ENCODE results near the gene KIF22. TPM values are rescaled to one million over a fixed set of nuclear protein-coding genes. Genes with fewer than 3 reads are reported as not detected.
"Not testable (repeated sequence)": the region's sequence is repeated elsewhere in the genome, so short reads cannot be mapped to it uniquely, and the experiment has no call there.

Gene KIF22
- total RNA-seq, 4 donors from 2014 or later: 31.9 to 157 (median 72.8) TPM

GRCh38 chr16:29831490-29831889, 40.9 kb downstream of the KIF22 start:
- H3K36me3 ChIP-seq: peaks cover 0 to 63% (median 0%) of the 10 kb centered on the region in 3 donors
- H3K27me3 ChIP-seq: no peaks in the 10 kb centered on the region
- no peak overlapping the region for H3K4me3 ChIP-seq
- no peak overlapping the region for H3K27ac ChIP-seq
- H3K4me1 ChIP-seq: peaks cover 0 to 32% (median 8%) of the 10 kb centered on the region in 4 donors
- DNase-seq: no peak
- TF ChIP-seq CTCF (IDR thresholded peaks at IDR 0.05) (no peak), POLR2A (IDR thresholded peaks at IDR 0.05) (no peak)
- no peaks in the 10 kb centered on the region for H3K9me3 ChIP-seq

GRCh38 chr16:29833219-29833618, 42.7 kb downstream of the KIF22 start:
- H3K4me3 ChIP-seq, H3K9me3 ChIP-seq, H3K27me3 ChIP-seq, DNase-seq, H3K27ac ChIP-seq: not testable (repeated sequence)
- Histone ChIP-seq H3K36me3 (peaks cover 0 to 80% (median 0%) of the 10 kb centered on the region in 3 donors), H3K4me1 (peaks cover 0 to 15% (median 2%) of the 10 kb centered on the region in 4 donors)

GRCh38 chr16:29834079-29834478, 43.5 kb downstream of the KIF22 start:
- no peaks in the 10 kb centered on the region for H3K9me3 ChIP-seq
- peaks cover 0 to 88% (median 0%) of the 10 kb centered on the region in 3 donors for H3K36me3 ChIP-seq
- no peak for DNase-seq
- no peak for TF ChIP-seq POLR2A (IDR thresholded peaks at IDR 0.05)
- no peak for TF ChIP-seq CTCF (IDR thresholded peaks at IDR 0.05)
- peaks cover 0 to 12% (median 0%) of the 10 kb centered on the region in 4 donors for H3K4me1 ChIP-seq
- no peak overlapping the region for H3K4me3 ChIP-seq
- H3K27me3 ChIP-seq: no peaks in the 10 kb centered on the region
- no peak overlapping the region for H3K27ac ChIP-seq

- Histone ChIP-seq H3K27me3 (no peaks in the 10 kb centered on the region), H3K27ac (no peak overlapping the region), H3K4me3 (no peak overlapping the region), H3K9me3 (no peaks in the 10 kb centered on the region), H3K4me1 (no peaks in the 10 kb centered on the region), H3K36me3 (peaks cover 0 to 97% (median 0%) of the 10 kb centered on the region in 3 donors)
- no peak for DNase-seq
- no peak for TF ChIP-seq CTCF (IDR thresholded peaks at IDR 0.05)
- TF ChIP-seq POLR2A (IDR thresholded peaks at IDR 0.05): no peak
Observed at GRCh38 chr16:29835926-29836325, 45.4 kb downstream of the KIF22 start.

GRCh38 chr16:29836623-29837022, 46.1 kb downstream of the KIF22 start:
- DNase-seq: no peak
- TF ChIP-seq CTCF (IDR thresholded peaks at IDR 0.05): no peak
- no peak for TF ChIP-seq POLR2A (IDR thresholded peaks at IDR 0.05)
- no peaks in the 10 kb centered on the region for H3K9me3 ChIP-seq
- H3K27ac ChIP-seq: no peak overlapping the region
- H3K4me1 ChIP-seq: no peaks in the 10 kb centered on the region
- H3K4me3 ChIP-seq: no peak overlapping the region
- no peaks in the 10 kb centered on the region for H3K27me3 ChIP-seq
- peaks cover 0 to 97% (median 0%) of the 10 kb centered on the region in 3 donors for H3K36me3 ChIP-seq

- Histone ChIP-seq H3K4me3 (no peak overlapping the region), H3K27me3 (no peaks in the 10 kb centered on the region), H3K36me3 (peaks cover 0 to 97% (median 0%) of the 10 kb centered on the region in 3 donors), H3K27ac (no peak overlapping the region), H3K4me1 (no peaks in the 10 kb centered on the region), H3K9me3 (no peaks in the 10 kb centered on the region)
- DNase-seq: no peak
- TF ChIP-seq POLR2A (IDR thresholded peaks at IDR 0.05): no peak
- no peak for TF ChIP-seq CTCF (IDR thresholded peaks at IDR 0.05)
Observed at GRCh38 chr16:29837841-29838240, 47.3 kb downstream of the KIF22 start.

Measured in Peyer's patch (tissue), 4 donors.